SK-N-SH (cell line): ENCODE results near the gene RBM19. TPM values are rescaled to one million over a fixed set of nuclear protein-coding genes. Genes with fewer than 3 reads are reported as not detected.

Experiments used
- CTCF ChIA-PET: fragments of 300-600, 350-600 bp; formaldehyde crosslinking; extraction: SDS; loops from one replicate; lab custom pipeline; 2021; lab: Yijun Ruan, JAX
- POLR2A ChIA-PET: fragments of 350-600 bp; sonication (Branson Sonifier 250); formaldehyde crosslinking; extraction: SDS; loops from one replicate; lab custom pipeline; 2020; ENCODE audit warnings: antibody characterized with exemption, inconsistent platforms; lab: Yijun Ruan, JAX
- DNase-seq: peaks from one replicate; pipeline ENCODE4 v3.0.0; 2012
- H2AFZ ChIP-seq: fragments of 200-600 bp; sonication (generic); 2 replicates; pipeline ENCODE4 v1.8.1; 2016; ENCODE audit warnings: antibody characterized with exemption, mild to moderate bottlenecking, low read depth
- H3F3A ChIP-seq: fragments of 200-600 bp; sonication (generic); replicated peaks from 2 replicates; pipeline ENCODE3; 2016; ENCODE audit warnings: antibody characterized with exemption, mild to moderate bottlenecking; ENCODE audit not compliant: insufficient read depth
- H3K27ac ChIP-seq, 2 experiments: fragments of 200-500 bp in 1 of 2; fragments of 200-600 bp in 1 of 2; sonication (Bioruptor generic) in 1 of 2; sonication (generic), shearing (Covaris generic) in 1 of 2; 2 replicates each; pipeline versions ENCODE4 v1.5.1 to v1.6.1; 2014 to 2016; ENCODE audit warnings: low read depth in 2 of 2, inconsistent platforms in 1 of 2, low read length in 1 of 2, mild to moderate bottlenecking in 1 of 2, mixed read lengths in 1 of 2
- H3K27me3 ChIP-seq: fragments of 200-600 bp; sonication (generic), shearing (Covaris generic); 2 replicates; pipeline ENCODE4 v1.6.1; 2016; ENCODE audit warnings: mixed run types; ENCODE audit not compliant: insufficient read depth
- H3K36me3 ChIP-seq, 2 experiments: fragments of 200-500 bp in 1 of 2; fragments of 200-600 bp in 1 of 2; sonication (Bioruptor generic) in 1 of 2; sonication (generic) in 1 of 2; replicated peaks in 1 of 2; 2 replicates each; pipeline versions ENCODE3 to v1.5.1; 2014 to 2016; ENCODE audit warnings: low read length in 1 of 2, mild to moderate bottlenecking in 1 of 2; ENCODE audit not compliant: insufficient read depth in 2 of 2, control insufficient read depth in 1 of 2
- H3K4me1 ChIP-seq, 2 experiments: fragments of 200-500 bp in 1 of 2; fragments of 200-600 bp in 1 of 2; sonication (Bioruptor generic) in 1 of 2; sonication (generic), shearing (Covaris generic) in 1 of 2; 2 replicates each; pipeline versions ENCODE4 v1.5.1 to v1.6.1; 2014 to 2016; ENCODE audit warnings: low read depth in 1 of 2, low read length in 1 of 2, mixed run types in 1 of 2; ENCODE audit not compliant: insufficient read depth in 2 of 2, control insufficient read depth in 1 of 2
- H3K4me2 ChIP-seq: fragments of 200-600 bp; sonication (generic), shearing (Covaris generic); 2 replicates; pipeline ENCODE4 v1.6.1; 2017; ENCODE audit warnings: mixed run types
- H3K4me3 ChIP-seq, 2 experiments: fragments of 200-500 bp in 1 of 2; fragments of 200-600 bp in 1 of 2; sonication (Bioruptor generic) in 1 of 2; sonication (generic), shearing (Covaris generic) in 1 of 2; 2 replicates each; pipeline versions ENCODE4 v1.5.1 to v1.8.1; 2014 to 2016; ENCODE audit warnings: low read depth in 2 of 2, inconsistent platforms in 1 of 2, low read length in 1 of 2, mild to moderate bottlenecking in 1 of 2, mixed read lengths in 1 of 2, moderate library complexity in 1 of 2
- H3K79me2 ChIP-seq: fragments of 200-600 bp; sonication (generic); 2 replicates; pipeline ENCODE4 v1.8.1; 2017; ENCODE audit warnings: mild to moderate bottlenecking; ENCODE audit not compliant: insufficient read depth
- H3K9ac ChIP-seq: fragments of 200-600 bp; sonication (generic); 2 replicates; pipeline ENCODE4 v1.6.1; 2017; ENCODE audit warnings: mixed run types
- H3K9me2 ChIP-seq: fragments of 200-600 bp; sonication (generic); 2 replicates; pipeline ENCODE4 v1.6.1; 2017; ENCODE audit warnings: mixed run types
- H3K9me3 ChIP-seq: fragments of 200-600 bp; sonication (generic); 2 replicates; pipeline ENCODE4 v1.6.1; 2017; ENCODE audit warnings: mixed run types, mild to moderate bottlenecking, moderate library complexity
- H4K20me1 ChIP-seq: fragments of 200-600 bp; sonication (generic); 2 replicates; pipeline ENCODE4 v1.6.1; 2017; ENCODE audit warnings: mild to moderate bottlenecking, mixed run types; ENCODE audit not compliant: insufficient read depth
- CHD2 ChIP-seq: fragments of 150-350 bp; IDR thresholded peaks from 2 replicates; pipeline ENCODE4 v1.6.1; 2018; ENCODE audit warnings: low read length; ENCODE audit not compliant: partially characterized antibody
- ELF1 ChIP-seq: IDR thresholded peaks from 2 replicates; pipeline ENCODE4 v1.4.0; 2012
- EP300 ChIP-seq, 2 experiments: IDR thresholded peaks; 2 replicates each; pipeline versions ENCODE4 v1.4.0 to v1.6.1; 2012; ENCODE audit warnings: borderline replicate concordance in 1 of 2, low read depth in 1 of 2, low read length in 1 of 2
- FOSL2 ChIP-seq: IDR thresholded peaks from 2 replicates; pipeline ENCODE4 v1.4.0; 2012; ENCODE audit warnings: low read depth, mild to moderate bottlenecking, moderate library complexity, borderline replicate concordance
- FOXJ3 ChIP-seq: sonication (generic); formaldehyde crosslinking; IDR thresholded peaks from 2 replicates; pipeline ENCODE4 v1.5.1; 2020; ENCODE audit warnings: mild to moderate bottlenecking, missing genetic modification reagents
- GABPA ChIP-seq: IDR thresholded peaks from 2 replicates; pipeline ENCODE4 v1.4.0; 2012; ENCODE audit warnings: low read depth, mild to moderate bottlenecking
- IRF3 ChIP-seq: fragments of 150-350 bp; IDR thresholded peaks from 2 replicates; pipeline ENCODE4 v1.6.1; 2016; ENCODE audit warnings: mild to moderate bottlenecking, low read depth, low read length
- JUND ChIP-seq: IDR thresholded peaks from 2 replicates; pipeline ENCODE4 v1.4.0; 2012
- MAX ChIP-seq: IDR thresholded peaks from 2 replicates; pipeline ENCODE4 v1.4.0; 2012; ENCODE audit warnings: low read depth
- MXI1 ChIP-seq: IDR thresholded peaks from 2 replicates; pipeline ENCODE4 v1.6.1; 2012; ENCODE audit warnings: mild to moderate bottlenecking, low read depth, low read length, improper control_type of control experiment
- NFIC ChIP-seq: IDR thresholded peaks from 2 replicates; pipeline ENCODE4 v1.4.0; 2012; ENCODE audit warnings: borderline replicate concordance
- NRF1 ChIP-seq: IDR thresholded peaks from 2 replicates; pipeline ENCODE4 v1.6.1; 2012; ENCODE audit warnings: low read depth, mild to moderate bottlenecking, low read length
- PBX3 ChIP-seq: IDR thresholded peaks from 2 replicates; pipeline ENCODE4; 2012
- POLR2AphosphoS5 ChIP-seq: IDR thresholded peaks from 2 replicates; pipeline ENCODE4 v1.6.1; 2012; ENCODE audit warnings: low read depth, low read length
- RXRA ChIP-seq: IDR thresholded peaks from 2 replicates; pipeline ENCODE4 v1.4.0; 2012; ENCODE audit warnings: low read depth, mild to moderate bottlenecking, borderline replicate concordance
- SIN3A ChIP-seq: IDR thresholded peaks from 2 replicates; pipeline ENCODE4 v1.6.1; 2012; ENCODE audit warnings: low read depth, mild to moderate bottlenecking, low read length, moderate library complexity, borderline replicate concordance
- TAF1 ChIP-seq: IDR thresholded peaks from 2 replicates; pipeline ENCODE4 v1.6.1; 2012; ENCODE audit warnings: low read depth, mild to moderate bottlenecking, low read length, moderate library complexity, borderline replicate concordance
- TEAD4 ChIP-seq: IDR thresholded peaks from 2 replicates; pipeline ENCODE4 v1.4.0; 2012; ENCODE audit warnings: mild to moderate bottlenecking, borderline replicate concordance; ENCODE audit not compliant: insufficient read depth
- USF1 ChIP-seq: IDR thresholded peaks from 2 replicates; pipeline ENCODE4 v1.4.0; 2012; ENCODE audit warnings: low read depth, borderline replicate concordance
- ZBTB33 ChIP-seq: IDR thresholded peaks from 2 replicates; pipeline ENCODE4 v1.4.0; 2012; ENCODE audit warnings: low read depth, borderline replicate concordance
- WGBS: methylation state at CpG from one replicate; pipeline ENCODE4 v1.1.6; 2017; ENCODE audit warnings: low lambda C conversion rate; 5-methylcytosine and 5-hydroxymethylcytosine counted together
- polyA plus RNA-seq, 3 experiments: library from polyadenylated mRNA; depleted of rRNA; stranded (reverse); fragments of >200 nt; gene quantifications; 2 replicates each; pipeline ENCODE4 v1.2.3, GENCODE V29; 2012

Gene RBM19
- polyA plus RNA-seq, 1 of the 3 experiments (the other 2 are of a cell fraction): 16.6 TPM

- H3K79me2 ChIP-seq: no peaks in the 10 kb centered on the region
- ChIA-PET POLR2A (no interaction called here), CTCF (interaction anchor here (4.2 to 6.6 kb wide), 3 partner anchors 22 to 448 kb away, joined by 24 to 39 read pairs (median 39); no protein-coding TSS in a partner anchor)
- DNase-seq: no peak
- no peaks in the 10 kb centered on the region for H3K9me3 ChIP-seq
- H3K4me2 ChIP-seq: no peak overlapping the region
- no peak overlapping the region for H3K9ac ChIP-seq
- H2AFZ ChIP-seq: no peak overlapping the region
- no peak overlapping the region for H3K27ac ChIP-seq
- H4K20me1 ChIP-seq: no peaks in the 10 kb centered on the region
- no peak for TF ChIP-seq MAX
- TF ChIP-seq FOSL2: no peak
- TF ChIP-seq GABPA: no peak
- no peak for TF ChIP-seq FOXJ3 (CRISPR knock-in tag)
- no peak for TF ChIP-seq RXRA
- TF ChIP-seq USF1: no peak
- TF ChIP-seq TEAD4: no peak
- TF ChIP-seq NFIC: no peak
- no peak for TF ChIP-seq ELF1
- H3K36me3 ChIP-seq: peaks cover 2 to 19% of the 10 kb centered on the region in 2 experiments
- H3K4me3 ChIP-seq: no peak overlapping the region
- no peaks in the 10 kb centered on the region for H3F3A ChIP-seq
- H3K27me3 ChIP-seq: no peaks in the 10 kb centered on the region
- WGBS: 87% methylated on average over 4 of the region's 6 CpGs
- H3K4me1 ChIP-seq: no peaks in the 10 kb centered on the region
- H3K9me2 ChIP-seq: no peaks in the 10 kb centered on the region
Measured at GRCh38 chr12:113910751-113911272, 55.3 kb downstream of the RBM19 start.

- H3K4me1 ChIP-seq: no peaks in the 10 kb centered on the region
- H3K4me2 ChIP-seq: no peak overlapping the region
- TF ChIP-seq NRF1: no peak
- no peak for TF ChIP-seq ZBTB33
- no peak for TF ChIP-seq FOXJ3 (CRISPR knock-in tag)
- TF ChIP-seq EP300 (IDR thresholded peaks at IDR 0.05; ENCODE audit: borderline replicate concordance in 1 of 2, low read depth in 1 of 2, low read length in 1 of 2): no peak
- TF ChIP-seq SIN3A: no peak
- TF ChIP-seq IRF3: no peak
- TF ChIP-seq FOSL2: no peak
- no peak for TF ChIP-seq CHD2
- no peak for TF ChIP-seq JUND
- TF ChIP-seq POLR2AphosphoS5: no peak
- TF ChIP-seq MXI1: no peak
- no peak for TF ChIP-seq PBX3
- TF ChIP-seq USF1: no peak
- no peak for TF ChIP-seq RXRA
- no peak for TF ChIP-seq TAF1
- TF ChIP-seq, all 33 proteins: peak for 0
- Histone ChIP-seq H3K9me2 (no peaks in the 10 kb centered on the region), H3K79me2 (no peaks in the 10 kb centered on the region), H3K4me3 (no peak overlapping the region), H4K20me1 (no peaks in the 10 kb centered on the region), H3K27me3 (no peaks in the 10 kb centered on the region), H3F3A (no peaks in the 10 kb centered on the region), H3K9ac (no peak overlapping the region), H3K9me3 (no peaks in the 10 kb centered on the region), H3K27ac (no peak overlapping the region), H2AFZ (no peak overlapping the region), H3K36me3 (peaks cover 3 to 19% of the 10 kb centered on the region in 2 experiments)
- CTCF ChIA-PET: interaction anchor here (0.7 to 2.5 kb wide), 3 partner anchors 10 to 713 kb away, joined by 3 to 13 read pairs (median 4); no protein-coding TSS in a partner anchor
- POLR2A ChIA-PET: no interaction called here
- WGBS: 92% methylated on average over 12 of the region's 13 CpGs
- no peak for DNase-seq
Measured at GRCh38 chr12:113909776-113910420, 56.2 kb downstream of the RBM19 start.
